ENCODE results near the gene RBM26.
A peak's percentile ranks its signal among the peaks of the same experiment; 100 is the strongest.

The RBM26 gene

GRCh38 chr13:79341202-79341601 lies 64.9 kb downstream of the RBM26 start:
- Histone ChIP-seq H3K79me2 (ENCODE audit: low read length) (peaks cover 6% of the 10 kb centered on the region), H2AFZ (ENCODE audit: low read length) (no peak overlapping the region), H3K27me3 (replicated peaks; ENCODE audit: insufficient read depth, low read length) (no peaks in the 10 kb centered on the region), H3F3A (ENCODE audit: insufficient read depth, low read length) (no peaks in the 10 kb centered on the region), H3K9ac (ENCODE audit: low read length) (no peak overlapping the region), H3K9me2 (replicated peaks; ENCODE audit: insufficient read depth, low read length) (no peaks in the 10 kb centered on the region), H3K9me3 (replicated peaks; ENCODE audit: insufficient read depth, low read length) (no peaks in the 10 kb centered on the region), H4K20me1 (ENCODE audit: insufficient read depth, low read length) (no peaks in the 10 kb centered on the region), H3K4me1 (ENCODE audit: low read length) (no peaks in the 10 kb centered on the region), H3K4me2 (ENCODE audit: low read depth, low read length) (no peak overlapping the region), H3K36me3 (replicated peaks; ENCODE audit: insufficient read depth, low read length) (peaks cover 10% of the 10 kb centered on the region), H3K27ac (ENCODE audit: low read length) (no peak overlapping the region), H3K4me3 (ENCODE audit: low read length) (no peak overlapping the region)
- TF ChIP-seq EZH2 (optimal IDR thresholded peaks at IDR 0.05; ENCODE audit: low read depth, low read length), result no peak
- TF ChIP-seq CTCF (IDR thresholded peaks at IDR 0.05; ENCODE audit: low read length), result no peak
- no peak for TF ChIP-seq EZH2phosphoT487 (IDR thresholded peaks at IDR 0.05; ENCODE audit: low read length)
- DNase-seq, result no peak

GRCh38 chr13:79340490-79340889 lies 65.6 kb downstream of the RBM26 start:
- Histone ChIP-seq H3K79me2 (ENCODE audit: low read length) (peaks cover 5% of the 10 kb centered on the region; the same call in 1 of the 2 replicates), H3K27me3 (replicated peaks; ENCODE audit: insufficient read depth, low read length) (no peaks in the 10 kb centered on the region), H3K36me3 (replicated peaks; ENCODE audit: insufficient read depth, low read length) (peaks cover 10% of the 10 kb centered on the region), H4K20me1 (ENCODE audit: insufficient read depth, low read length) (no peaks in the 10 kb centered on the region), H3K4me2 (ENCODE audit: low read depth, low read length) (no peak overlapping the region), H3F3A (ENCODE audit: insufficient read depth, low read length) (no peaks in the 10 kb centered on the region), H2AFZ (ENCODE audit: low read length) (no peak overlapping the region), H3K4me1 (ENCODE audit: low read length) (no peaks in the 10 kb centered on the region), H3K9me3 (replicated peaks; ENCODE audit: insufficient read depth, low read length) (no peaks in the 10 kb centered on the region), H3K4me3 (ENCODE audit: low read length) (no peak overlapping the region), H3K9ac (ENCODE audit: low read length) (no peak overlapping the region), H3K27ac (ENCODE audit: low read length) (no peak overlapping the region), H3K9me2 (replicated peaks; ENCODE audit: insufficient read depth, low read length) (no peaks in the 10 kb centered on the region)
- TF ChIP-seq EZH2phosphoT487 (IDR thresholded peaks at IDR 0.05; ENCODE audit: low read length) (no peak), EZH2 (optimal IDR thresholded peaks at IDR 0.05; ENCODE audit: low read depth, low read length) (no peak), CTCF (IDR thresholded peaks at IDR 0.05; ENCODE audit: low read length) (peak; percentile 17; the same call in 1 of the 2 replicates)
- no peak for DNase-seq

- Histone ChIP-seq H3K9ac (ENCODE audit: low read length) (no peak overlapping the region), H3K4me1 (ENCODE audit: low read length) (no peaks in the 10 kb centered on the region), H3K4me3 (ENCODE audit: low read length) (no peak overlapping the region), H3K27ac (ENCODE audit: low read length) (no peak overlapping the region), H2AFZ (ENCODE audit: low read length) (no peak overlapping the region), H3K4me2 (ENCODE audit: low read depth, low read length) (no peak overlapping the region), H3K36me3 (replicated peaks; ENCODE audit: insufficient read depth, low read length) (peaks cover 10% of the 10 kb centered on the region), H4K20me1 (ENCODE audit: insufficient read depth, low read length) (no peaks in the 10 kb centered on the region), H3K79me2 (ENCODE audit: low read length) (peaks cover 5% of the 10 kb centered on the region; the same call in 1 of the 2 replicates), H3K9me3 (replicated peaks; ENCODE audit: insufficient read depth, low read length) (no peaks in the 10 kb centered on the region), H3K9me2 (replicated peaks; ENCODE audit: insufficient read depth, low read length) (no peaks in the 10 kb centered on the region), H3K27me3 (replicated peaks; ENCODE audit: insufficient read depth, low read length) (no peaks in the 10 kb centered on the region), H3F3A (ENCODE audit: insufficient read depth, low read length) (no peaks in the 10 kb centered on the region)
- no peak for DNase-seq
- no peak for TF ChIP-seq CTCF (IDR thresholded peaks at IDR 0.05; ENCODE audit: low read length)
Measured at GRCh38 chr13:79338343-79338742, 67.7 kb downstream of the RBM26 start.
